HEK293 (cell line): Measurements from ENCODE around the gene MGMT.

Experiments used
- CTCF ChIA-PET: fragments of 350-600 bp; formaldehyde crosslinking; extraction: SDS; loops from one replicate; lab custom pipeline; 2021; ENCODE audit warnings: antibody characterized with exemption; lab: Yijun Ruan, JAX
- POLR2A ChIA-PET: fragments of 300-600 bp; formaldehyde crosslinking; extraction: SDS; loops from one replicate; lab custom pipeline; 2020; ENCODE audit warnings: antibody characterized with exemption, inconsistent platforms; lab: Yijun Ruan, JAX
- H3K27ac ChIP-seq: fragments of 200-500 bp; sonication (Bioruptor generic); 2 replicates; pipeline ENCODE4 v1.5.1; 2014; ENCODE audit warnings: low read depth, low read length, control low read depth, inconsistent platforms; ENCODE audit errors: extremely low read depth
- H3K36me3 ChIP-seq, 2 experiments: fragments of 200-500 bp in 1 of 2; sonication (Bioruptor generic) in 1 of 2; 1 replicate in 1 of 2; 2 replicates in 1 of 2; pipeline ENCODE4 v1.5.1; 2014 to 2017; ENCODE audit warnings: inconsistent platforms in 2 of 2, low read length in 2 of 2; ENCODE audit not compliant: control insufficient read depth in 2 of 2, insufficient read depth in 1 of 2
- H3K4me1 ChIP-seq: fragments of 200-500 bp; sonication (Bioruptor generic); 2 replicates; pipeline ENCODE4 v1.5.1; 2014; ENCODE audit warnings: mild to moderate bottlenecking, low read length, inconsistent platforms; ENCODE audit not compliant: control insufficient read depth, insufficient read depth
- H3K4me3 ChIP-seq: 2 replicates; pipeline ENCODE4 v1.5.1; 2011; ENCODE audit warnings: low read depth, mild to moderate bottlenecking, control low read depth, low read length, moderate library complexity
- H3K9me3 ChIP-seq: fragments of 200-500 bp; sonication (Bioruptor generic); 2 replicates; pipeline ENCODE4 v1.5.1; 2014; ENCODE audit warnings: low read depth, low read length, inconsistent platforms; ENCODE audit not compliant: control insufficient read depth, insufficient read depth
- GLIS2 ChIP-seq: fragments of 450-650 bp; formaldehyde crosslinking; IDR thresholded peaks from 2 replicates; pipeline ENCODE4 v1.5.1; 2016; ENCODE audit warnings: missing biosample characterization, missing genetic modification characterization
- YY2 ChIP-seq: fragments of 450-650 bp; formaldehyde crosslinking; IDR thresholded peaks from 2 replicates; pipeline ENCODE4 v1.5.1; 2016; ENCODE audit warnings: missing biosample characterization, missing genetic modification characterization
- ZBTB20 ChIP-seq: fragments of 450-650 bp; formaldehyde crosslinking; IDR thresholded peaks from 2 replicates; pipeline ENCODE4 v1.5.1; 2016; ENCODE audit warnings: missing biosample characterization, missing genetic modification characterization
- ZBTB48 ChIP-seq: fragments of 450-650 bp; formaldehyde crosslinking; IDR thresholded peaks from 2 replicates; pipeline ENCODE4 v1.5.1; 2016; ENCODE audit warnings: missing biosample characterization, missing genetic modification characterization
- ZFP37 ChIP-seq: fragments of 450-650 bp; formaldehyde crosslinking; IDR thresholded peaks from 2 replicates; pipeline ENCODE4 v1.5.1; 2016; ENCODE audit warnings: missing biosample characterization, missing genetic modification characterization
- ZIC2 ChIP-seq: fragments of 450-650 bp; formaldehyde crosslinking; IDR thresholded peaks from 2 replicates; pipeline ENCODE4 v1.5.1; 2016; ENCODE audit warnings: missing biosample characterization, missing genetic modification characterization
- ZNF133 ChIP-seq: fragments of 450-650 bp; formaldehyde crosslinking; IDR thresholded peaks from 2 replicates; pipeline ENCODE4 v1.5.1; 2016; ENCODE audit warnings: missing biosample characterization, missing genetic modification characterization
- ZNF155 ChIP-seq: fragments of 450-650 bp; formaldehyde crosslinking; IDR thresholded peaks from 2 replicates; pipeline ENCODE4 v1.5.1; 2016; ENCODE audit warnings: missing biosample characterization, missing genetic modification characterization
- ZNF223 ChIP-seq: fragments of 450-650 bp; formaldehyde crosslinking; IDR thresholded peaks from 2 replicates; pipeline ENCODE4 v1.5.1; 2016; ENCODE audit warnings: missing biosample characterization, missing genetic modification characterization
- ZNF416 ChIP-seq: fragments of 450-650 bp; formaldehyde crosslinking; IDR thresholded peaks from 2 replicates; pipeline ENCODE4 v1.5.1; 2016; ENCODE audit warnings: missing biosample characterization, missing genetic modification characterization
- ZNF423 ChIP-seq: fragments of 450-650 bp; formaldehyde crosslinking; IDR thresholded peaks from 2 replicates; pipeline ENCODE4 v1.5.1; 2016; ENCODE audit warnings: missing biosample characterization, missing genetic modification characterization
- ZNF521 ChIP-seq: fragments of 450-650 bp; formaldehyde crosslinking; IDR thresholded peaks from 2 replicates; pipeline ENCODE4 v1.5.1; 2017; ENCODE audit warnings: missing biosample characterization, mild to moderate bottlenecking, missing genetic modification characterization
- ZNF571 ChIP-seq: fragments of 450-650 bp; formaldehyde crosslinking; IDR thresholded peaks from 2 replicates; pipeline ENCODE4 v1.5.0; 2017; ENCODE audit warnings: missing biosample characterization, missing genetic modification characterization
- ZNF610 ChIP-seq: fragments of 450-650 bp; formaldehyde crosslinking; IDR thresholded peaks from 2 replicates; pipeline ENCODE4 v1.5.1; 2016; ENCODE audit warnings: missing biosample characterization, missing genetic modification characterization, borderline replicate concordance
- ZNF624 ChIP-seq: fragments of 450-650 bp; formaldehyde crosslinking; IDR thresholded peaks from 2 replicates; pipeline ENCODE4 v1.5.1; 2017; ENCODE audit warnings: missing biosample characterization, missing genetic modification characterization
- ZNF777 ChIP-seq: fragments of 450-650 bp; formaldehyde crosslinking; IDR thresholded peaks from 2 replicates; pipeline ENCODE4 v1.5.1; 2017; ENCODE audit warnings: missing biosample characterization, missing genetic modification characterization, borderline replicate concordance
- ZNF791 ChIP-seq: fragments of 450-650 bp; formaldehyde crosslinking; IDR thresholded peaks from 2 replicates; pipeline ENCODE4 v1.5.1; 2016; ENCODE audit warnings: missing biosample characterization, missing genetic modification characterization
- TF ChIP-seq, protein P1 (sequence below): fragments of 450-650 bp; formaldehyde crosslinking; conservative IDR thresholded peaks from 2 replicates; pipeline ENCODE4 v1.5.1; 2016; ENCODE audit warnings: low read depth, missing biosample characterization, missing genetic modification characterization
- TF ChIP-seq, protein P2 (sequence below): fragments of 450-650 bp; formaldehyde crosslinking; IDR thresholded peaks from 2 replicates; pipeline ENCODE4 v1.5.0; 2017; ENCODE audit warnings: missing biosample characterization, missing genetic modification characterization, borderline replicate concordance
- TF ChIP-seq, protein P3 (sequence below): fragments of 450-650 bp; formaldehyde crosslinking; IDR thresholded peaks from 2 replicates; pipeline ENCODE4 v1.5.1; 2016; ENCODE audit warnings: missing biosample characterization, missing genetic modification characterization
- TF ChIP-seq, protein P4 (sequence below): fragments of 450-650 bp; formaldehyde crosslinking; IDR thresholded peaks from 2 replicates; pipeline ENCODE4 v1.5.1; 2016; ENCODE audit warnings: missing biosample characterization, missing genetic modification characterization, borderline replicate concordance

MGMT gene

DNA sequence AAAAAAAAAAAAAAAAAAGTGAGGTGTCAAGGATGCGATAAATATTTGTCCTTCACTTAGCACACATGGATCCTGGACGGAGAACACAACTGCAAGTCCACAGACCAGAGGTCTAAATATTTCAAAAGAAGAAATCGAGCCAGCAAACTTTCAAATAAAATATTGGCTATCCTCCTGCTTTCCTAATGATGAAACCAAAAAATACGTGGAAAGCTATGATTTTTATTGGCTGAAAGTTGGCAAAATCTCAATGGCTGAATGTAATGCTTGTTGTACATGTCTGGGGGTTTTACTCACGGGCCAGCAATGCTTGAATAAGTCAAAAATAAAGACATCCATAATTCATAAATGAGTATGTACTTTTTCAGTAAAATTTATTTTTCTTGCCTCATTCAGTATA, 19.0 kb upstream of the MGMT start (continued):
- TF ChIP-seq, protein P1, sequence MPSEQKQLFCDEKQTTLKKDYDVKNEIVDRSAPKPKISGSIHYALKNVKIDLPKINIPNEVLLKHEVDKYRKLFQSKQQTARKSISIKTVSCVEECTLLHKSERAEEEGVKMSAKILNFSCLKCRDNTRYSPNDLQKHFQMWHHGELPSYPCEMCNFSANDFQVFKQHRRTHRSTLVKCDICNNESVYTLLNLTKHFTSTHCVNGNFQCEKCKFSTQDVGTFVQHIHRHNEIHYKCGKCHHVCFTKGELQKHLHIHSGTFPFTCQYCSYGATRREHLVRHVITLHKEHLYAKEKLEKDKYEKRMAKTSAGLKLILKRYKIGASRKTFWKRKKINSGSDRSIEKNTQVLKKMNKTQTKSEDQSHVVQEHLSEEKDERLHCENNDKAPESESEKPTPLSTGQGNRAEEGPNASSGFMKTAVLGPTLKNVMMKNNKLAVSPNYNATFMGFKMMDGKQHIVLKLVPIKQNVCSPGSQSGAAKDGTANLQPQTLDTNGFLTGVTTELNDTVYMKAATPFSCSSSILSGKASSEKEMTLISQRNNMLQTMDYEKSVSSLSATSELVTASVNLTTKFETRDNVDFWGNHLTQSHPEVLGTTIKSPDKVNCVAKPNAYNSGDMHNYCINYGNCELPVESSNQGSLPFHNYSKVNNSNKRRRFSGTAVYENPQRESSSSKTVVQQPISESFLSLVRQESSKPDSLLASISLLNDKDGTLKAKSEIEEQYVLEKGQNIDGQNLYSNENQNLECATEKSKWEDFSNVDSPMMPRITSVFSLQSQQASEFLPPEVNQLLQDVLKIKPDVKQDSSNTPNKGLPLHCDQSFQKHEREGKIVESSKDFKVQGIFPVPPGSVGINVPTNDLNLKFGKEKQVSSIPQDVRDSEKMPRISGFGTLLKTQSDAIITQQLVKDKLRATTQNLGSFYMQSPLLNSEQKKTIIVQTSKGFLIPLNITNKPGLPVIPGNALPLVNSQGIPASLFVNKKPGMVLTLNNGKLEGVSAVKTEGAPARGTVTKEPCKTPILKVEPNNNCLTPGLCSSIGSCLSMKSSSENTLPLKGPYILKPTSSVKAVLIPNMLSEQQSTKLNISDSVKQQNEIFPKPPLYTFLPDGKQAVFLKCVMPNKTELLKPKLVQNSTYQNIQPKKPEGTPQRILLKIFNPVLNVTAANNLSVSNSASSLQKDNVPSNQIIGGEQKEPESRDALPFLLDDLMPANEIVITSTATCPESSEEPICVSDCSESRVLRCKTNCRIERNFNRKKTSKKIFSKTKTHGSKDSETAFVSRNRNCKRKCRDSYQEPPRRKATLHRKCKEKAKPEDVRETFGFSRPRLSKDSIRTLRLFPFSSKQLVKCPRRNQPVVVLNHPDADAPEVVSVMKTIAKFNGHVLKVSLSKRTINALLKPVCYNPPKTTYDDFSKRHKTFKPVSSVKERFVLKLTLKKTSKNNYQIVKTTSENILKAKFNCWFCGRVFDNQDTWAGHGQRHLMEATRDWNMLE (tag by site-specific recombination) = no peak
- no peak for TF ChIP-seq GLIS2 (tag by site-specific recombination)
- no peak for TF ChIP-seq ZNF223
- no peak for TF ChIP-seq ZFP37 (tag by site-specific recombination)
- no peak for TF ChIP-seq ZBTB20 (tag by site-specific recombination)

DNA sequence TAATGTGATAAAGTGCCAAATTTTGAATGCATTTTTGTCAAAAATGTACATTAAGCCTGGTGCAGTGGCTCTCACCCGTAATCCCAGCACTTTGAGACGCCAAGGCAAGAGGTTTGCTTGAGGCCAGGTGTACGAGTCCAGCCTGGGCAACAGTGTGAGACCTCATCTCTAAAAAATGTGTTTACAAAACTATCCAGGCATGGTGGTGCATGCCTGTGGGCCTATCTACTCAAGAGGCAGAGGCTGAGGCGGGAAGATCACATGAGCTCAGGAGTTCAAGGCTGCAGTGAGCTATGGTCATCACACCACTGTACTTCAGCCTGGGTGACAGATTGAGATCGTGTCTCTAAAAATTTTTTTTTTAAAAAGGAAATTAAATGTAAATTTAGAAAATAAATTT, 18.5 kb upstream of the MGMT start:
- POLR2A ChIA-PET = no interaction called here
- Histone ChIP-seq H3K36me3 (no peaks in the 10 kb centered on the region), H3K27ac (no peak overlapping the region), H3K4me1 (no peaks in the 10 kb centered on the region), H3K4me3 (no peak overlapping the region), H3K9me3 (no peaks in the 10 kb centered on the region; the same call in 1 of the 2 replicates)
- CTCF ChIA-PET = no interaction called here
- TF ChIP-seq ZNF155 (tag by site-specific recombination) = no peak
- TF ChIP-seq, protein P2, sequence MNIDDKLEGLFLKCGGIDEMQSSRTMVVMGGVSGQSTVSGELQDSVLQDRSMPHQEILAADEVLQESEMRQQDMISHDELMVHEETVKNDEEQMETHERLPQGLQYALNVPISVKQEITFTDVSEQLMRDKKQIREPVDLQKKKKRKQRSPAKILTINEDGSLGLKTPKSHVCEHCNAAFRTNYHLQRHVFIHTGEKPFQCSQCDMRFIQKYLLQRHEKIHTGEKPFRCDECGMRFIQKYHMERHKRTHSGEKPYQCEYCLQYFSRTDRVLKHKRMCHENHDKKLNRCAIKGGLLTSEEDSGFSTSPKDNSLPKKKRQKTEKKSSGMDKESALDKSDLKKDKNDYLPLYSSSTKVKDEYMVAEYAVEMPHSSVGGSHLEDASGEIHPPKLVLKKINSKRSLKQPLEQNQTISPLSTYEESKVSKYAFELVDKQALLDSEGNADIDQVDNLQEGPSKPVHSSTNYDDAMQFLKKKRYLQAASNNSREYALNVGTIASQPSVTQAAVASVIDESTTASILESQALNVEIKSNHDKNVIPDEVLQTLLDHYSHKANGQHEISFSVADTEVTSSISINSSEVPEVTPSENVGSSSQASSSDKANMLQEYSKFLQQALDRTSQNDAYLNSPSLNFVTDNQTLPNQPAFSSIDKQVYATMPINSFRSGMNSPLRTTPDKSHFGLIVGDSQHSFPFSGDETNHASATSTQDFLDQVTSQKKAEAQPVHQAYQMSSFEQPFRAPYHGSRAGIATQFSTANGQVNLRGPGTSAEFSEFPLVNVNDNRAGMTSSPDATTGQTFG (tag by site-specific recombination) = no peak
- no peak for TF ChIP-seq ZNF416
- TF ChIP-seq ZNF791 (tag by site-specific recombination) = no peak
- TF ChIP-seq ZBTB48 (tag by site-specific recombination) = no peak
- TF ChIP-seq ZNF777 (tag by site-specific recombination) = no peak
- TF ChIP-seq ZNF571 (tag by site-specific recombination) = no peak
- no peak for TF ChIP-seq ZNF610 (tag by site-specific recombination)
- no peak for TF ChIP-seq ZIC2 (tag by site-specific recombination)
- TF ChIP-seq ZFP37 (tag by site-specific recombination) = no peak
- no peak for TF ChIP-seq ZNF521 (tag by site-specific recombination)
- no peak for TF ChIP-seq YY2 (tag by site-specific recombination)
- TF ChIP-seq, protein P3, sequence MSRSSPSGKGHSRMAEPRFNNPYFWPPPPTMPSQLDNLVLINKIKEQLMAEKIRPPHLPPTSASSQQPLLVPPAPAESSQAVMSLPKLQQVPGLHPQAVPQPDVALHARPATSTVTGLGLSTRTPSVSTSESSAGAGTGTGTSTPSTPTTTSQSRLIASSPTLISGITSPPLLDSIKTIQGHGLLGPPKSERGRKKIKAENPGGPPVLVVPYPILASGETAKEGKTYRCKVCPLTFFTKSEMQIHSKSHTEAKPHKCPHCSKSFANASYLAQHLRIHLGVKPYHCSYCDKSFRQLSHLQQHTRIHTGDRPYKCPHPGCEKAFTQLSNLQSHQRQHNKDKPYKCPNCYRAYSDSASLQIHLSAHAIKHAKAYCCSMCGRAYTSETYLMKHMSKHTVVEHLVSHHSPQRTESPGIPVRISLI (tag by site-specific recombination) = no peak
- TF ChIP-seq ZNF624 (tag by site-specific recombination) = no peak
- no peak for TF ChIP-seq ZNF133
- TF ChIP-seq, protein P4, sequence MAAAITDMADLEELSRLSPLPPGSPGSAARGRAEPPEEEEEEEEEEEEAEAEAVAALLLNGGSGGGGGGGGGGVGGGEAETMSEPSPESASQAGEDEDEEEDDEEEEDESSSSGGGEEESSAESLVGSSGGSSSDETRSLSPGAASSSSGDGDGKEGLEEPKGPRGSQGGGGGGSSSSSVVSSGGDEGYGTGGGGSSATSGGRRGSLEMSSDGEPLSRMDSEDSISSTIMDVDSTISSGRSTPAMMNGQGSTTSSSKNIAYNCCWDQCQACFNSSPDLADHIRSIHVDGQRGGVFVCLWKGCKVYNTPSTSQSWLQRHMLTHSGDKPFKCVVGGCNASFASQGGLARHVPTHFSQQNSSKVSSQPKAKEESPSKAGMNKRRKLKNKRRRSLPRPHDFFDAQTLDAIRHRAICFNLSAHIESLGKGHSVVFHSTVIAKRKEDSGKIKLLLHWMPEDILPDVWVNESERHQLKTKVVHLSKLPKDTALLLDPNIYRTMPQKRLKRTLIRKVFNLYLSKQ (tag by site-specific recombination) = no peak
- TF ChIP-seq ZNF423 (tag by site-specific recombination) = no peak
